HG03025 (cell line): ENCODE measurements around the gene LTBP2.
"Not testable (repeated sequence)": the region's sequence is repeated elsewhere in the genome, so short reads cannot be mapped to it uniquely, and the experiment has no call there.

ENCODE experiments used
- ATAC-seq: cut with Tn5 transposase; IDR thresholded peaks from one replicate; pipeline ENCODE4 v1.9.1; 2021; ENCODE audit warnings: mild to moderate bottlenecking, moderate library complexity; ENCODE audit not compliant: unreplicated experiment, low FRiP score

LTBP2 gene

GRCh38 chr14:74464785-74465184 is 147.3 kb downstream of the LTBP2 start:
- ATAC-seq: no peak

DNA sequence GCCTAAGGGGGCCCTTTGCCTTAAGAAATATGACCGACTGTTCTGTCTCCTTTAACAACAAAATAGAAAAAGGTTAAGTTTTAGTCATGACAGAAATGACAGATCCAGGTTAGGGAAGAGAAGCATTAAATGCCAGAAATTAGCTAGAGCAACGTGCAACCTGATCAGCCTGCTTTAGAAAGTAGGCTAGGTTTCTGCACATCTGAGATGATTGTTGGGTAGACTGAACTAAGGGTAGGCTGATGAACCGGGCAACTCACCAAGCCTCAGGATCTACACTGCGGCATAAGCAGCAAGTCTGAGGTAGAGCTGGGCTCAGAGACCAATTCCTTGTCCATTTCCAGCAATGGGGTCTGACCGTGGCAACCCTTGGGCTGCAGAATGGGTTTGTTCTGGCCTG is 148.3 kb downstream of the LTBP2 start:
- ATAC-seq: no peak

DNA sequence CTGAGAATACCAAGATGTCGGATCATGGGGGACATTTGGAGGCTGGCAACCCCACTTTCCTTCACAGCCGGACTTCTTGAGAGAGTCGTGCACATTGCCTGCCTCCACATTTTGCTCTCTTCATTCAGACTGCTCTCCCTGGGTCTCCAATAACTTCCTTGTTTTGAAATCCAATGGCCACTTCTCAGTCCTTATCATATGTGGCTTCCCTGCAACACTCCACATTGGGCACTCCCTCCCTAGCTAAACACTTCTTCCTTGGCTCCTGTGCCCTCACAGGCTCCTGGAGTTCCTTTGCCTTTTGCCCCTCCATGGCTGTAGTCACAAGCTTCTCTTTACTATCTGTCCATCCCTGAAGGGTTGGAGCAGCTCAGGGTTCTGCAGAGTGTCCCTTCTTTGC is 149.0 kb downstream of the LTBP2 start:
- ATAC-seq: no peak

- no peak for ATAC-seq
Observed at GRCh38 chr14:74459976-74460375, 152.1 kb downstream of the LTBP2 start.

DNA sequence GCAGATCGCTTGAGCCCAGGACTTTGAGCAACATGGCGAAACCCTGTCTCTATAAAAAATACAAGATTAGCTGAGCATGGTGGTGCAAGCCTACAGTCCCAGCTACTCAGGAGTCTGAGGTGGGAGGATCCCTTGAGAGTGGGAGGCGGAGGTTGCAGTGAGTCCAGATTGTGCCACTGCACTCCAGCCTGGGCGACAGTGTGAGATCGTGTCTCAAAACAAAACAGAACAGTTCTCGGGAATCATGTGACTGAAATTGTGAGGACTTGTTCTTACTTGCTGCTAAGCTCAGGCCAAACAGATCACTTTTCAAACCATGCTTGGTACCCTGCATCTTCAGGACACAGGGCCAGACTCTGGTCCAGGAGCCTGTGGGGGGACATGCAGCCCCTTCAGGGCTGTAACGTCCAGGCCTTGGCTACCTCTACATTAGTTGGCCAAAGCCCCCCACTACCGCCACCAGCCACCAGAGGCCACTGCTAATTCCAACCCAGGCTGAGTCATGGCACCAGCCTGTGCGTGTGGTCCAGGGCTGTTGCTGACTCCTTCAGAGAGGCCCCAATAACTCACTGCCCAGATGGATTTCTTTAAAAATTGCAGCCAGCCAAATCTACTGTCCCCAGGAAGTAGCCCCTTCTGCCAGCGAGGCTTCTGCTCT is 152.6 kb downstream of the LTBP2 start:
- ATAC-seq: no peak

- ATAC-seq: no peak
Observed at GRCh38 chr14:74457565-74457895, 154.5 kb downstream of the LTBP2 start.

- no peak for ATAC-seq
Observed at GRCh38 chr14:74456684-74457564, 155.1 kb downstream of the LTBP2 start.

GRCh38 chr14:74454397-74454796 is 157.6 kb downstream of the LTBP2 start:
- not testable (repeated sequence) for ATAC-seq
